Activated CD4-positive, alpha-beta memory T cell treated with anti-CD3 and anti-CD28 coated beads for 36 hours (primary cell): ENCODE data around the gene COPS2. TPM values are rescaled to one million over a fixed set of nuclear protein-coding genes. Genes with fewer than 3 reads are reported as not detected.

ENCODE experiments used
- microRNA-seq: library from miRNA; unstranded; fragments of <30 nt; microRNA quantifications from one replicate; pipeline ENCODE4 v1.2.0, GENCODE V29; 2022; ENCODE audit warnings: borderline number of aligned reads, borderline microRNAs expressed, borderline replicate concordance
- total RNA-seq, 2 experiments: library from RNA; stranded (reverse); gene quantifications; one replicate each; pipeline ENCODE4 v1.2.3, GENCODE V29; 2021

COPS2 gene
- total RNA-seq, 2 experiments from 2014 or later, result 79.8 to 80.0 TPM

Small RNA genes lying within 50 kb of the gene (microRNA-seq; reads per million reads assigned to microRNA genes)
- not detected for gene MIR4716

Other genes with a start within 250 kb of the COPS2 start
- gene SHC4, start 191.7 kb downstream of the COPS2 start, total RNA-seq, result 1 to 10 TPM; 1.9 to 2.6 TPM
- 10 to 100 TPM; 22.5 to 24.6 TPM for gene SECISBP2L, start 109.2 kb downstream of the COPS2 start, total RNA-seq
- gene GALK2, start 14.6 kb upstream of the COPS2 start, total RNA-seq, result 10 to 100 TPM; 31.1 to 33.1 TPM